Panc1 (cell line): Measurements from ENCODE around the gene SREBF2. TPM values are rescaled to one million over a fixed set of nuclear protein-coding genes. Genes with fewer than 3 reads are reported as not detected.

ENCODE experiments used
- ATAC-seq: fragments of 200-7000 bp; cut with Tn5 transposase; 2 replicates; pipeline ENCODE4 v1.9.1; 2020; ENCODE audit warnings: mild to moderate bottlenecking, moderate library complexity
- BruUV-seq: library from RNA; stranded (reverse); fragments of 400-500 nt; replicated peaks from 2 replicates; lab custom pipeline; 2021; lab: Mats Ljungman, UMichigan
- CTCF ChIA-PET: fragments of 300-600 bp; sonication (Branson Sonifier 250); formaldehyde crosslinking; loops from one replicate; lab custom pipeline; 2022; ENCODE audit warnings: antibody characterized with exemption; lab: Charles Lee
- POLR2A ChIA-PET: fragments of 300-600 bp; sonication (Branson Sonifier 250); formaldehyde crosslinking; loops from one replicate; lab custom pipeline; 2022; ENCODE audit warnings: antibody characterized with exemption; lab: Charles Lee
- DNase-seq: peaks from one replicate; pipeline ENCODE4 v3.0.0-alpha.2; 2010; ENCODE audit warnings: low read depth, low spot score
- H3K27ac ChIP-seq: 2 replicates; pipeline ENCODE4 v1.5.1; 2011; ENCODE audit warnings: mild to moderate bottlenecking, low read length, inconsistent platforms
- H3K27me3 ChIP-seq: fragments of 200-500 bp; sonication (Bioruptor generic); 2 replicates; pipeline ENCODE4 v1.6.0; 2014; ENCODE audit warnings: low read length, inconsistent platforms; ENCODE audit not compliant: control insufficient read depth, insufficient read depth
- H3K36me3 ChIP-seq: fragments of 200-500 bp; sonication (Bioruptor generic); 2 replicates; pipeline ENCODE4 v1.5.1; 2014; ENCODE audit warnings: inconsistent platforms, mild to moderate bottlenecking, low read length, moderate library complexity; ENCODE audit not compliant: control insufficient read depth, insufficient read depth
- H3K4me1 ChIP-seq: 2 replicates; pipeline ENCODE4 v1.5.1; 2011; ENCODE audit warnings: inconsistent platforms, mild to moderate bottlenecking, low read length, moderate library complexity; ENCODE audit not compliant: control insufficient read depth, insufficient read depth
- H3K4me3 ChIP-seq, 2 experiments: 2 replicates each; pipeline ENCODE4 v1.5.1; 2011 to 2012; ENCODE audit warnings: low read depth in 2 of 2, low read length in 2 of 2, mild to moderate bottlenecking in 2 of 2, inconsistent platforms in 1 of 2, moderate library complexity in 1 of 2
- H3K9me3 ChIP-seq: fragments of 200-500 bp; sonication (Bioruptor generic); 2 replicates; pipeline ENCODE4 v1.5.1; 2014; ENCODE audit warnings: low read depth, mild to moderate bottlenecking, inconsistent platforms, low read length, moderate library complexity; ENCODE audit not compliant: control insufficient read depth, insufficient read depth
- POLR2AphosphoS5 ChIP-seq: IDR thresholded peaks from 2 replicates; pipeline ENCODE4 v1.6.1; 2012; ENCODE audit warnings: mild to moderate bottlenecking, low read depth, low read length, moderate library complexity
- SIN3A ChIP-seq: IDR thresholded peaks from 2 replicates; pipeline ENCODE4 v1.6.1; 2012; ENCODE audit warnings: low read depth, mild to moderate bottlenecking, low read length, moderate library complexity, borderline replicate concordance; ENCODE audit not compliant: insufficient read depth
- TCF7L2 ChIP-seq: IDR thresholded peaks from 2 replicates; pipeline ENCODE4 v1.6.1; 2011; ENCODE audit warnings: mild to moderate bottlenecking, low read depth, low read length, inconsistent platforms
- in situ Hi-C: cut with HindIII; loops from 2 replicates; pipeline ENCODE4 v1.10.0; 2016; ENCODE audit warnings: low sequenced_read_pairs, low pct_unique_long_range_greater_than_20kb
- intact Hi-C: fragments of 100-400 bp; cut with micrococcal nuclease; formaldehyde crosslinking; loops from one replicate; pipeline ENCODE4 v1.10.0; 2022; ENCODE audit not compliant: unreplicated experiment
- total RNA-seq: library from RNA; stranded (reverse); gene quantifications from one replicate; pipeline ENCODE4 v1.2.1, GENCODE V29; 2021; ENCODE audit not compliant: unreplicated experiment
- TF ChIP-seq, protein P1 (sequence below), 2 experiments: IDR thresholded peaks; 2 replicates each; pipeline ENCODE4 v1.6.1; 2011 to 2012; ENCODE audit warnings: low read depth in 2 of 2, control low read depth in 1 of 2, low read length in 1 of 2, mild to moderate bottlenecking in 1 of 2, moderate library complexity in 1 of 2; ENCODE audit not compliant: insufficient read depth in 1 of 2
- TF ChIP-seq, protein P2 (sequence below): fragments of 450-650 bp; IDR thresholded peaks from 2 replicates; pipeline ENCODE4 v1.5.1; 2017; ENCODE audit warnings: mild to moderate bottlenecking

SREBF2 gene
- total RNA-seq, 1 experiment from 2014 or later: 73.0 TPM

DNA sequence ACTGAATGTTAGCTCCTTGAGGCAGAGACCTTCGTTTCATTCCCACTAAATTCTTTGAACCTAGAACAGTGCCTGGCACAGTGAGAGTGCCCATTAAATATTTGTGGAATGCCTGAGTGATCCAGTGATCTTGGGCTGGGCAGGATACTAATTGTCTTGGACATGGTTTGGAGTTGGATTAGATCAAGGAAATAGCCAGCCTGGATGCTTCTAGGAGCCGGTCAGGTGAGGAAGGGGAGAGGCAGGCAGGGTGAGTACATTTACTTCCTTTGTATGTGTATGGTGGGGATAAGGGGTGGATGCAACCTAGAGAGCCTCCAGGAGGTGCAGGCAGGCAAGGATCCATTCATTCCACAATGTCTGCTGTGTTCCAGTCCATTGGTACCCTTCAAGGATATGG, 3.6 kb downstream of the SREBF2 start:
- no peak for TF ChIP-seq POLR2AphosphoS5
- TF ChIP-seq, protein P1, sequence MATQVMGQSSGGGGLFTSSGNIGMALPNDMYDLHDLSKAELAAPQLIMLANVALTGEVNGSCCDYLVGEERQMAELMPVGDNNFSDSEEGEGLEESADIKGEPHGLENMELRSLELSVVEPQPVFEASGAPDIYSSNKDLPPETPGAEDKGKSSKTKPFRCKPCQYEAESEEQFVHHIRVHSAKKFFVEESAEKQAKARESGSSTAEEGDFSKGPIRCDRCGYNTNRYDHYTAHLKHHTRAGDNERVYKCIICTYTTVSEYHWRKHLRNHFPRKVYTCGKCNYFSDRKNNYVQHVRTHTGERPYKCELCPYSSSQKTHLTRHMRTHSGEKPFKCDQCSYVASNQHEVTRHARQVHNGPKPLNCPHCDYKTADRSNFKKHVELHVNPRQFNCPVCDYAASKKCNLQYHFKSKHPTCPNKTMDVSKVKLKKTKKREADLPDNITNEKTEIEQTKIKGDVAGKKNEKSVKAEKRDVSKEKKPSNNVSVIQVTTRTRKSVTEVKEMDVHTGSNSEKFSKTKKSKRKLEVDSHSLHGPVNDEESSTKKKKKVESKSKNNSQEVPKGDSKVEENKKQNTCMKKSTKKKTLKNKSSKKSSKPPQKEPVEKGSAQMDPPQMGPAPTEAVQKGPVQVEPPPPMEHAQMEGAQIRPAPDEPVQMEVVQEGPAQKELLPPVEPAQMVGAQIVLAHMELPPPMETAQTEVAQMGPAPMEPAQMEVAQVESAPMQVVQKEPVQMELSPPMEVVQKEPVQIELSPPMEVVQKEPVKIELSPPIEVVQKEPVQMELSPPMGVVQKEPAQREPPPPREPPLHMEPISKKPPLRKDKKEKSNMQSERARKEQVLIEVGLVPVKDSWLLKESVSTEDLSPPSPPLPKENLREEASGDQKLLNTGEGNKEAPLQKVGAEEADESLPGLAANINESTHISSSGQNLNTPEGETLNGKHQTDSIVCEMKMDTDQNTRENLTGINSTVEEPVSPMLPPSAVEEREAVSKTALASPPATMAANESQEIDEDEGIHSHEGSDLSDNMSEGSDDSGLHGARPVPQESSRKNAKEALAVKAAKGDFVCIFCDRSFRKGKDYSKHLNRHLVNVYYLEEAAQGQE (IDR thresholded peaks at IDR 0.05; ENCODE audit: insufficient read depth in 1 of 2, low read depth in 2 of 2, low read length in 1 of 2): no peak
- TF ChIP-seq SIN3A: no peak
- TF ChIP-seq, protein P2, sequence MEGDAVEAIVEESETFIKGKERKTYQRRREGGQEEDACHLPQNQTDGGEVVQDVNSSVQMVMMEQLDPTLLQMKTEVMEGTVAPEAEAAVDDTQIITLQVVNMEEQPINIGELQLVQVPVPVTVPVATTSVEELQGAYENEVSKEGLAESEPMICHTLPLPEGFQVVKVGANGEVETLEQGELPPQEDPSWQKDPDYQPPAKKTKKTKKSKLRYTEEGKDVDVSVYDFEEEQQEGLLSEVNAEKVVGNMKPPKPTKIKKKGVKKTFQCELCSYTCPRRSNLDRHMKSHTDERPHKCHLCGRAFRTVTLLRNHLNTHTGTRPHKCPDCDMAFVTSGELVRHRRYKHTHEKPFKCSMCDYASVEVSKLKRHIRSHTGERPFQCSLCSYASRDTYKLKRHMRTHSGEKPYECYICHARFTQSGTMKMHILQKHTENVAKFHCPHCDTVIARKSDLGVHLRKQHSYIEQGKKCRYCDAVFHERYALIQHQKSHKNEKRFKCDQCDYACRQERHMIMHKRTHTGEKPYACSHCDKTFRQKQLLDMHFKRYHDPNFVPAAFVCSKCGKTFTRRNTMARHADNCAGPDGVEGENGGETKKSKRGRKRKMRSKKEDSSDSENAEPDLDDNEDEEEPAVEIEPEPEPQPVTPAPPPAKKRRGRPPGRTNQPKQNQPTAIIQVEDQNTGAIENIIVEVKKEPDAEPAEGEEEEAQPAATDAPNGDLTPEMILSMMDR: no peak
- TF ChIP-seq TCF7L2: no peak
- BruUV-seq: no TSS peak
- no peak overlapping the region for H3K4me3 ChIP-seq
- in situ Hi-C loops (no loop called here), intact Hi-C loops (no loop called here)
- DNase-seq: no peak
- ChIA-PET CTCF (no interaction called here), POLR2A (no interaction called here)
- peaks cover 14% of the 10 kb centered on the region for H3K4me1 ChIP-seq
- H3K27me3 ChIP-seq: no peaks in the 10 kb centered on the region
- no peaks in the 10 kb centered on the region for H3K9me3 ChIP-seq
- ATAC-seq: no peak
- peaks cover 4% of the 10 kb centered on the region; the same call in 1 of the 2 replicates for H3K36me3 ChIP-seq
- no peak overlapping the region for H3K27ac ChIP-seq

DNA sequence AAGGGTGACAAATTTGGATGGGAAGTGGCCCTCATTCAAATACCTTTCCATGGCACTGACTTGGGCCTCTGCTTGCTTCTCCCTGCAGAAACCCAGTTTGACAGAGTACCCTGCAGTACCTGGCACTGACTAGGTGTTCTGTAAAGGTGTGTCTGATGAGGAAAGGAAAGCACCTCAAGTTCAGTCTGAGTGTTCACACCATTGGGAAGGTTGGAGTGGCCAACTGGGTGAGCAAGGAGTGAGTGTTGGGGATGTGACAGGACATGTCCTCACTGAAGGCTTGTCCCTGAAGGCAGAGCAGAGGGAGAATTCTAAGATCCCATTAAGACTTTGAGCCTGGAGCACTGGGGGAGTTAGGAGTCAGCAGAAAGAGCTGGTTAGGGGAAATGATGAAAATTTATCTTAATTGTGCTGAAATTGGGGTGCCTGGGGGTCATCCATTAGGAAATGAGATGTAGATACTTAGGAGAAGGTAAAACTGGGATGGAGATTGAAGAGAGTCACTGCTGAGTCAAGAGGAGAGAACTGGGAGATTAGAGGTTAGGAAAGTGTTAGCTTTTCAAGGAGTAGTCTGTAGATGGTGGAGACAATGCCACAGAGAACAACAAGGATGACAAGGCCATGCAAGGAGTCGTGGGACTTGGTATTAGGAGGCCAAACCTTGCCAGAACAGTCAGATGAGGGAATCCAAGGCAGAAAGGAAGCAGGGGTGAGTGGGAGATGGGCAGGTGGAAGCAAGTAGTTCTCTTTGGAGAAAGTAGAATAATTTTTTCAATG, 6.1 kb downstream of the SREBF2 start:
- Histone ChIP-seq H3K36me3 (peaks cover 2% of the 10 kb centered on the region), H3K27ac (no peak overlapping the region), H3K9me3 (no peaks in the 10 kb centered on the region), H3K4me3 (no peak overlapping the region), H3K4me1 (peaks cover 7% of the 10 kb centered on the region), H3K27me3 (no peaks in the 10 kb centered on the region)
- ATAC-seq (no peak), DNase-seq (no peak)
- ChIA-PET CTCF (no interaction called here), POLR2A (no interaction called here)
- intact Hi-C loops: no loop called here
- in situ Hi-C loops: no loop called here
- BruUV-seq: no TSS peak
- no peak for TF ChIP-seq POLR2AphosphoS5
- no peak for TF ChIP-seq SIN3A
- TF ChIP-seq, protein P1 (IDR thresholded peaks at IDR 0.05; ENCODE audit: insufficient read depth in 1 of 2, low read depth in 2 of 2, low read length in 1 of 2): no peak
- TF ChIP-seq, protein P2: no peak
- no peak for TF ChIP-seq TCF7L2
